SK-N-SH treated with all-trans-retinoic acid at 6 μM for 48 hours (cell line): ENCODE measurements around the gene DOCK1.

Source experiments
- ATAC-seq: fragments of 200-7000 bp; cut with Tn5 transposase; 3 replicates; pipeline ENCODE4 v1.9.1; 2020; ENCODE audit warnings: mild to moderate bottlenecking, moderate library complexity
- ARNTL ChIP-seq: fragments of 450-650 bp; formaldehyde crosslinking; IDR thresholded peaks from 2 replicates; pipeline ENCODE4 v1.5.0; 2020; ENCODE audit warnings: low read depth, mild to moderate bottlenecking, moderate library complexity, borderline replicate concordance
- BACH2 ChIP-seq: fragments of 250-450 bp; sonication (Bioruptor Pico); IDR thresholded peaks from 2 replicates; pipeline ENCODE4 v1.9.0; 2021; ENCODE audit warnings: mild to moderate bottlenecking, borderline replicate concordance
- CSDC2 ChIP-seq: fragments of 250-450 bp; sonication (Bioruptor Pico); IDR thresholded peaks from 2 replicates; pipeline ENCODE4 v1.5.0; 2020; ENCODE audit warnings: mild to moderate bottlenecking, moderate library complexity
- ESRRG ChIP-seq: fragments of 250-450 bp; sonication (Bioruptor Pico); IDR thresholded peaks from 2 replicates; pipeline ENCODE4 v1.6.1; 2021; ENCODE audit warnings: mild to moderate bottlenecking
- GLIS3 ChIP-seq: fragments of 250-450 bp; sonication (Bioruptor Pico); IDR thresholded peaks from 2 replicates; pipeline ENCODE4 v1.5.0; 2020; ENCODE audit warnings: mild to moderate bottlenecking, moderate library complexity
- ISL1 ChIP-seq: fragments of 250-450 bp; sonication (Bioruptor Pico); IDR thresholded peaks from 2 replicates; pipeline ENCODE4 v2.1.2; 2022; ENCODE audit warnings: mild to moderate bottlenecking, moderate library complexity
- OSR1 ChIP-seq: fragments of 250-450 bp; sonication (Bioruptor Pico); IDR thresholded peaks from 2 replicates; pipeline ENCODE4 v1.8.0; 2022; ENCODE audit warnings: moderate library complexity, mild to moderate bottlenecking, inconsistent platforms
- POU6F1 ChIP-seq: fragments of 250-450 bp; sonication (Bioruptor Pico); IDR thresholded peaks from 2 replicates; pipeline ENCODE4 v1.8.0; 2021; ENCODE audit warnings: low read depth, mild to moderate bottlenecking, moderate library complexity, borderline replicate concordance
- PPARA ChIP-seq: fragments of 250-450 bp; sonication (Bioruptor Pico); IDR thresholded peaks from 2 replicates; pipeline ENCODE4 v1.5.0; 2020; ENCODE audit warnings: mild to moderate bottlenecking, borderline replicate concordance
- RARB ChIP-seq: fragments of 250-450 bp; sonication (Bioruptor Pico); IDR thresholded peaks from 2 replicates; pipeline ENCODE4 v1.8.0; 2021; ENCODE audit warnings: mild to moderate bottlenecking, moderate library complexity
- SNAI2 ChIP-seq: fragments of 250-450 bp; sonication (Bioruptor Pico); IDR thresholded peaks from 2 replicates; pipeline ENCODE4 v1.5.0; 2020; ENCODE audit warnings: mild to moderate bottlenecking, moderate library complexity
- TCF4 ChIP-seq: fragments of 250-450 bp; sonication (Bioruptor Pico); IDR thresholded peaks from 2 replicates; pipeline ENCODE4 v1.8.0; 2021; ENCODE audit warnings: mild to moderate bottlenecking, moderate library complexity, borderline replicate concordance
- TOX ChIP-seq: fragments of 250-450 bp; sonication (Bioruptor Pico); IDR thresholded peaks from 2 replicates; pipeline ENCODE4 v1.8.0; 2021; ENCODE audit warnings: mild to moderate bottlenecking, moderate library complexity, borderline replicate concordance
- TSHZ2 ChIP-seq: fragments of 250-450 bp; sonication (Bioruptor Pico); IDR thresholded peaks from 2 replicates; pipeline ENCODE4 v1.5.0; 2020; ENCODE audit warnings: mild to moderate bottlenecking, moderate library complexity
- ZC3H10 ChIP-seq: fragments of 250-450 bp; sonication (Bioruptor Pico); IDR thresholded peaks from 2 replicates; pipeline ENCODE4 v1.5.1; 2021; ENCODE audit warnings: mild to moderate bottlenecking, moderate library complexity
- ZFP3 ChIP-seq: fragments of 250-450 bp; sonication (Bioruptor Pico); IDR thresholded peaks from 2 replicates; pipeline ENCODE4 v1.5.0; 2020; ENCODE audit warnings: mild to moderate bottlenecking, moderate library complexity
- ZFP30 ChIP-seq: fragments of 450-650 bp; formaldehyde crosslinking; IDR thresholded peaks from 2 replicates; pipeline ENCODE4 v1.5.0; 2022; ENCODE audit warnings: mild to moderate bottlenecking, moderate library complexity
- ZNF565 ChIP-seq: fragments of 450-650 bp; formaldehyde crosslinking; conservative IDR thresholded peaks from 2 replicates; pipeline ENCODE4 v1.5.0; 2020; ENCODE audit warnings: low read depth, mild to moderate bottlenecking, moderate library complexity
- ZNF70 ChIP-seq: fragments of 450-650 bp; formaldehyde crosslinking; IDR thresholded peaks from 2 replicates; pipeline ENCODE4 v1.5.0; 2020; ENCODE audit warnings: mild to moderate bottlenecking, moderate library complexity
- ZNF8 ChIP-seq: fragments of 450-650 bp; formaldehyde crosslinking; IDR thresholded peaks from 2 replicates; pipeline ENCODE4 v1.5.0; 2020; ENCODE audit warnings: mild to moderate bottlenecking, moderate library complexity
- TF ChIP-seq, protein P1 (sequence below): fragments of 250-450 bp; sonication (Bioruptor Pico); IDR thresholded peaks from 2 replicates; pipeline ENCODE4 v1.8.0; 2020; ENCODE audit warnings: mild to moderate bottlenecking, moderate library complexity, borderline replicate concordance
- TF ChIP-seq, protein P2 (sequence below): fragments of 250-450 bp; sonication (Bioruptor Pico); IDR thresholded peaks from 2 replicates; pipeline ENCODE4 v1.5.1; 2021; ENCODE audit warnings: mild to moderate bottlenecking, moderate library complexity

The DOCK1 gene

DNA sequence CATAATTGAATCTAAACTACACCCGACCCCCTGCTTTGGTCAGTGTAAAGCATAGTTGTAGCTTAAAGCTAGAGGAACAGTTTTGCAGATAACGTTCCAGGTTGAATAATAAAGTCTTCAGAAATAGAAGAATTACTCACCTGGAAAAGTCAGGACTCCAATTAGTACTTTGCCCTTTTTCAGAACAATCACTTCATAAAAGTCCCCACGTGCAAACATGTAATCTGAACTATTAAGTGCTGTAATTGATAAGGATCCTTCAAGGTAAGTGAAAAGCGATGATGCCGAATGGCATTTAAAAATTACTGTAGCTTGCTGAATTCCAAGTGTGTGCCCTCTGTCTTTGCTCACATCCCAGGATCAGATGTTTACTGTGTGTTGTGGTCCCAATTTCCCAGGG is 344.8 kb downstream of the DOCK1 start:
- TF ChIP-seq POU6F1 (CRISPR knock-in tag) (no peak), ESRRG (no peak), ISL1 (CRISPR knock-in tag) (no peak), TOX (no peak), GLIS3 (CRISPR knock-in tag) (no peak), SNAI2 (no peak), RARB (no peak), ZFP30 (no peak)
- ATAC-seq = no peak

- TF ChIP-seq ZFP3 (no peak), ZFP30 (no peak), ZNF8 (CRISPR knock-in tag) (no peak), GLIS3 (CRISPR knock-in tag) (no peak)
- TF ChIP-seq, protein P1, sequence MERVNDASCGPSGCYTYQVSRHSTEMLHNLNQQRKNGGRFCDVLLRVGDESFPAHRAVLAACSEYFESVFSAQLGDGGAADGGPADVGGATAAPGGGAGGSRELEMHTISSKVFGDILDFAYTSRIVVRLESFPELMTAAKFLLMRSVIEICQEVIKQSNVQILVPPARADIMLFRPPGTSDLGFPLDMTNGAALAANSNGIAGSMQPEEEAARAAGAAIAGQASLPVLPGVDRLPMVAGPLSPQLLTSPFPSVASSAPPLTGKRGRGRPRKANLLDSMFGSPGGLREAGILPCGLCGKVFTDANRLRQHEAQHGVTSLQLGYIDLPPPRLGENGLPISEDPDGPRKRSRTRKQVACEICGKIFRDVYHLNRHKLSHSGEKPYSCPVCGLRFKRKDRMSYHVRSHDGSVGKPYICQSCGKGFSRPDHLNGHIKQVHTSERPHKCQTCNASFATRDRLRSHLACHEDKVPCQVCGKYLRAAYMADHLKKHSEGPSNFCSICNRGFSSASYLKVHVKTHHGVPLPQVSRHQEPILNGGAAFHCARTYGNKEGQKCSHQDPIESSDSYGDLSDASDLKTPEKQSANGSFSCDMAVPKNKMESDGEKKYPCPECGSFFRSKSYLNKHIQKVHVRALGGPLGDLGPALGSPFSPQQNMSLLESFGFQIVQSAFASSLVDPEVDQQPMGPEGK (CRISPR knock-in tag) = no peak
- ATAC-seq = no peak
These were observed 347.6 kb downstream of the DOCK1 start for GRCh38 chr10:127252818-127253217.

- ATAC-seq = no peak
- TF ChIP-seq TSHZ2 (CRISPR knock-in tag) (no peak), ZC3H10 (CRISPR knock-in tag) (no peak), TCF4 (CRISPR knock-in tag) (no peak), CSDC2 (CRISPR knock-in tag) (no peak), ZFP30 (no peak), ARNTL (CRISPR knock-in tag) (no peak), ZNF8 (CRISPR knock-in tag) (no peak), ZNF70 (CRISPR knock-in tag) (no peak), BACH2 (no peak)
- TF ChIP-seq, protein P1 (CRISPR knock-in tag) = no peak
These were observed 349.0 kb downstream of the DOCK1 start for GRCh38 chr10:127254276-127254675.

GRCh38 chr10:127257395-127257794 is 352.2 kb downstream of the DOCK1 start:
- no peak for ATAC-seq
- TF ChIP-seq ZNF565 (CRISPR knock-in tag) = no peak
- no peak for TF ChIP-seq PPARA (CRISPR knock-in tag)
- TF ChIP-seq SNAI2 = no peak
- no peak for TF ChIP-seq TCF4 (CRISPR knock-in tag)
- no peak for TF ChIP-seq ZC3H10 (CRISPR knock-in tag)
- no peak for TF ChIP-seq POU6F1 (CRISPR knock-in tag)
- TF ChIP-seq OSR1 (CRISPR knock-in tag) = no peak
- no peak for TF ChIP-seq RARB
- TF ChIP-seq, protein P1 (CRISPR knock-in tag) = no peak
- TF ChIP-seq BACH2 = no peak
- no peak for TF ChIP-seq ZFP30
- TF ChIP-seq, protein P2, sequence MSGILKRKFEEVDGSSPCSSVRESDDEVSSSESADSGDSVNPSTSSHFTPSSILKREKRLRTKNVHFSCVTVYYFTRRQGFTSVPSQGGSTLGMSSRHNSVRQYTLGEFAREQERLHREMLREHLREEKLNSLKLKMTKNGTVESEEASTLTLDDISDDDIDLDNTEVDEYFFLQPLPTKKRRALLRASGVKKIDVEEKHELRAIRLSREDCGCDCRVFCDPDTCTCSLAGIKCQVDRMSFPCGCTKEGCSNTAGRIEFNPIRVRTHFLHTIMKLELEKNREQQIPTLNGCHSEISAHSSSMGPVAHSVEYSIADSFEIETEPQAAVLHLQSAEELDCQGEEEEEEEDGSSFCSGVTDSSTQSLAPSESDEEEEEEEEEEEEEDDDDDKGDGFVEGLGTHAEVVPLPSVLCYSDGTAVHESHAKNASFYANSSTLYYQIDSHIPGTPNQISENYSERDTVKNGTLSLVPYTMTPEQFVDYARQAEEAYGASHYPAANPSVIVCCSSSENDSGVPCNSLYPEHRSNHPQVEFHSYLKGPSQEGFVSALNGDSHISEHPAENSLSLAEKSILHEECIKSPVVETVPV (CRISPR knock-in tag) = no peak
- no peak for TF ChIP-seq ZFP3
- no peak for TF ChIP-seq ZNF70 (CRISPR knock-in tag)
- no peak for TF ChIP-seq ISL1 (CRISPR knock-in tag)
- no peak for TF ChIP-seq ZNF8 (CRISPR knock-in tag)
